LHCN-M2 (cell line): ENCODE data around the gene ROPN1. TPM values are rescaled to one million over a fixed set of nuclear protein-coding genes. Genes with fewer than 3 reads are reported as not detected.
"Not testable (repeated sequence)": the region's sequence is repeated elsewhere in the genome, so short reads cannot be mapped to it uniquely, and the experiment has no call there.

ENCODE experiments used
- DNase-seq: peaks from one replicate; pipeline ENCODE4 v3.0.0-alpha.2; 2012; ENCODE audit warnings: low read depth
- polyA plus RNA-seq: library from polyadenylated mRNA; unstranded; fragments of >200 nt; gene quantifications from one replicate; pipeline ENCODE4 v1.2.1, GENCODE V29; 2012; ENCODE audit warnings: missing spikeins
- total RNA-seq: library from RNA; depleted of rRNA; stranded (reverse); fragments of >200 nt; gene quantifications from 2 replicates; pipeline ENCODE4 v1.2.3, GENCODE V29; 2014; rRNA removed

Gene ROPN1
- total RNA-seq = not detected in 2 replicates
- polyA plus RNA-seq = not detected

GRCh38 chr3:123991730-123992588 lies at the start of gene ROPN1:
Gene ROPN1 (minus strand): TSS chr3:123992124. CDS start chr3:123980481, 11,643 bp downstream.
- DNase-seq = not testable (repeated sequence)

- DNase-seq = no peak
Observed at GRCh38 chr3:124041553-124041952, 49.6 kb upstream of the ROPN1 start.

- no peak for DNase-seq
Observed at GRCh38 chr3:124037326-124037725, 45.4 kb upstream of the ROPN1 start.

GRCh38 chr3:124036214-124036613 lies 44.3 kb upstream of the ROPN1 start:
- not testable (repeated sequence) for DNase-seq

GRCh38 chr3:124035463-124036121 lies 43.7 kb upstream of the ROPN1 start:
- no peak for DNase-seq

GRCh38 chr3:124034844-124035152 lies 42.9 kb upstream of the ROPN1 start:
- no peak for DNase-seq

- DNase-seq = no peak
Observed at GRCh38 chr3:124034016-124034843, 42.3 kb upstream of the ROPN1 start.

GRCh38 chr3:124033360-124034015 lies 41.6 kb upstream of the ROPN1 start, which contains the start of gene KALRN:
Gene KALRN (plus strand): TSS chr3:124033369.
- no peak for DNase-seq

- DNase-seq = peak; percentile 78
Observed at GRCh38 chr3:124032881-124033359, 41.0 kb upstream of the ROPN1 start.

GRCh38 chr3:124032311-124032880 lies 40.5 kb upstream of the ROPN1 start:
- DNase-seq = peak; percentile 70

GRCh38 chr3:124026516-124026915 lies 34.6 kb upstream of the ROPN1 start:
- DNase-seq = no peak

- not testable (repeated sequence) for DNase-seq
Observed at GRCh38 chr3:124023531-124023930, 31.6 kb upstream of the ROPN1 start.

GRCh38 chr3:124019291-124019690 lies 27.4 kb upstream of the ROPN1 start:
- no peak for DNase-seq

- not testable (repeated sequence) for DNase-seq
Observed at GRCh38 chr3:124017502-124017901, 25.6 kb upstream of the ROPN1 start.

GRCh38 chr3:124016483-124016882 lies 24.6 kb upstream of the ROPN1 start:
- peak; percentile 8 for DNase-seq

GRCh38 chr3:124014366-124014942 lies 22.5 kb upstream of the ROPN1 start:
- no peak for DNase-seq

- not testable (repeated sequence) for DNase-seq
Observed at GRCh38 chr3:124008321-124008720, 16.4 kb upstream of the ROPN1 start.

GRCh38 chr3:124007186-124007585 lies 15.3 kb upstream of the ROPN1 start:
- no peak for DNase-seq

- not testable (repeated sequence) for DNase-seq
Observed at GRCh38 chr3:124002405-124003079, 10.6 kb upstream of the ROPN1 start.

GRCh38 chr3:124001366-124001765 lies 9.4 kb upstream of the ROPN1 start:
- not testable (repeated sequence) for DNase-seq
